ENCODE results near the gene DRD3. TPM values are rescaled to one million over a fixed set of nuclear protein-coding genes. Genes with fewer than 3 reads are reported as not detected.
A peak's percentile ranks its signal among the peaks of the same experiment; 100 is the strongest.

Gene DRD3
- total RNA-seq, 1 experiment from 2014 or later: not detected

GRCh38 chr3:114213627-114214541 lies 35.0 kb upstream of the DRD3 start:
- intact Hi-C loops (cut with micrococcal nuclease; ENCODE audit: unreplicated experiment): no loop called here
- ChIA-PET CTCF (interaction anchor here (0.6 to 1.1 kb wide), 6 partner anchors 59 to 271 kb away, joined by 3 to 12 read pairs (median 5); no protein-coding TSS in a partner anchor), POLR2A (ENCODE audit: low non-redundant PET) (interaction anchor here (0.7 kb wide), 1 partner anchor 622 kb away, joined by 3 read pairs; no protein-coding TSS in a partner anchor)
- TF ChIP-seq CTCF (conservative IDR thresholded peaks at IDR 0.05; ENCODE audit: low read depth, low read length) (peak; percentile 39; the same call in 1 of the 2 replicates), EZH2 (IDR thresholded peaks at IDR 0.05; ENCODE audit: borderline replicate concordance, low read depth, low read length, poor library complexity, severe bottlenecking) (no peak)
- peak; percentile 71 for DNase-seq (ENCODE audit: low spot score)
- Histone ChIP-seq H3K4me1 (ENCODE audit: insufficient read depth, low read length, poor library complexity, severe bottlenecking) (peaks cover 11% of the 10 kb centered on the region), H3K4me3 (ENCODE audit: low read depth, low read length, poor library complexity, severe bottlenecking) (peak overlapping the region; percentile 36), H3K36me3 (ENCODE audit: insufficient read depth, low read length, poor library complexity, severe bottlenecking) (no peaks in the 10 kb centered on the region), H3K27me3 (replicated peaks; ENCODE audit: insufficient read depth, low read depth, low read length, poor library complexity) (no peaks in the 10 kb centered on the region), H3K27ac (ENCODE audit: low read depth, low read length, poor library complexity, severe bottlenecking) (no peak overlapping the region), H3K9me3 (ENCODE audit: low read depth, low read length, poor library complexity, severe bottlenecking) (no peaks in the 10 kb centered on the region)
- BruUV-seq (replicated peaks): no TSS peak

GRCh38 chr3:114213292-114213626 lies 34.4 kb upstream of the DRD3 start:
- H3K27ac ChIP-seq (ENCODE audit: low read depth, low read length, poor library complexity, severe bottlenecking): no peak overlapping the region
- TF ChIP-seq EZH2 (IDR thresholded peaks at IDR 0.05; ENCODE audit: borderline replicate concordance, low read depth, low read length, poor library complexity, severe bottlenecking) (no peak), CTCF (conservative IDR thresholded peaks at IDR 0.05; ENCODE audit: low read depth, low read length) (no peak)
- H3K27me3 ChIP-seq (replicated peaks; ENCODE audit: insufficient read depth, low read depth, low read length, poor library complexity): no peaks in the 10 kb centered on the region
- H3K4me1 ChIP-seq (ENCODE audit: insufficient read depth, low read length, poor library complexity, severe bottlenecking): peaks cover 11% of the 10 kb centered on the region
- BruUV-seq (replicated peaks): no TSS peak
- no peaks in the 10 kb centered on the region for H3K9me3 ChIP-seq (ENCODE audit: low read depth, low read length, poor library complexity, severe bottlenecking)
- intact Hi-C loops (cut with micrococcal nuclease; ENCODE audit: unreplicated experiment): no loop called here
- no peak for DNase-seq (ENCODE audit: low spot score)
- CTCF ChIA-PET: interaction anchor here (0.6 to 1.1 kb wide), 4 partner anchors 59 to 162 kb away, joined by 3 to 12 read pairs (median 6); no protein-coding TSS in a partner anchor
- no peaks in the 10 kb centered on the region for H3K36me3 ChIP-seq (ENCODE audit: insufficient read depth, low read length, poor library complexity, severe bottlenecking)
- H3K4me3 ChIP-seq (ENCODE audit: low read depth, low read length, poor library complexity, severe bottlenecking): peak overlapping the region; percentile 36
- POLR2A ChIA-PET (ENCODE audit: low non-redundant PET): no interaction called here

GRCh38 chr3:114212646-114213045 lies 33.8 kb upstream of the DRD3 start:
- no peak for DNase-seq (ENCODE audit: low spot score)
- Histone ChIP-seq H3K27ac (ENCODE audit: low read depth, low read length, poor library complexity, severe bottlenecking) (no peak overlapping the region), H3K27me3 (replicated peaks; ENCODE audit: insufficient read depth, low read depth, low read length, poor library complexity) (no peaks in the 10 kb centered on the region), H3K9me3 (ENCODE audit: low read depth, low read length, poor library complexity, severe bottlenecking) (no peaks in the 10 kb centered on the region), H3K4me3 (ENCODE audit: low read depth, low read length, poor library complexity, severe bottlenecking) (no peak overlapping the region), H3K36me3 (ENCODE audit: insufficient read depth, low read length, poor library complexity, severe bottlenecking) (no peaks in the 10 kb centered on the region), H3K4me1 (ENCODE audit: insufficient read depth, low read length, poor library complexity, severe bottlenecking) (peaks cover 11% of the 10 kb centered on the region)
- TF ChIP-seq EZH2 (IDR thresholded peaks at IDR 0.05; ENCODE audit: borderline replicate concordance, low read depth, low read length, poor library complexity, severe bottlenecking) (no peak), CTCF (conservative IDR thresholded peaks at IDR 0.05; ENCODE audit: low read depth, low read length) (no peak)
- intact Hi-C loops (cut with micrococcal nuclease; ENCODE audit: unreplicated experiment): no loop called here
- CTCF ChIA-PET: no interaction called here
- POLR2A ChIA-PET (ENCODE audit: low non-redundant PET): no interaction called here
- BruUV-seq (replicated peaks): no TSS peak
